ENCODE data around the gene MX2. TPM values are rescaled to one million over a fixed set of nuclear protein-coding genes. Genes with fewer than 3 reads are reported as not detected.
"Not testable (repeated sequence)": the region's sequence is repeated elsewhere in the genome, so short reads cannot be mapped to it uniquely, and the experiment has no call there.

MX2 gene
- total RNA-seq, 1 donor from 2014 or later, result 4.8 TPM

DNA sequence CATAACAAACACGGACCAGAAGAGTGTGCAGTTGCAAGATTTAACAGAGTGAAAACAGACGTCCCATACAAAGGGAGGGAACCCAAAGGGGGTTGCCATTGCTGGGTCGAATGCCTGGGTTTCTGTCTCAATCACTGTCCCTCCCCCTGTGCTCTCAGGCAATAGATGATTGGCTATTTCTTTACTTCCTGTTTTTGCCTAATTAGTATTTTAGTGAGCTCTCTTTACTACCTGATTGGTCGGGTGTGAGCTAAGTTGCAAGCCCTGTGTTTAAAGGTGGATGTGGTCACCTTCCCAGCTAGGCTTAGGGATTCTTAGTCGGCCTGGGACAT is 61.4 kb downstream of the MX2 start:
- DNase-seq (ENCODE audit: missing footprints); ATAC-seq; intact Hi-C loops (cut with DNase I): not testable (repeated sequence)

DNA sequence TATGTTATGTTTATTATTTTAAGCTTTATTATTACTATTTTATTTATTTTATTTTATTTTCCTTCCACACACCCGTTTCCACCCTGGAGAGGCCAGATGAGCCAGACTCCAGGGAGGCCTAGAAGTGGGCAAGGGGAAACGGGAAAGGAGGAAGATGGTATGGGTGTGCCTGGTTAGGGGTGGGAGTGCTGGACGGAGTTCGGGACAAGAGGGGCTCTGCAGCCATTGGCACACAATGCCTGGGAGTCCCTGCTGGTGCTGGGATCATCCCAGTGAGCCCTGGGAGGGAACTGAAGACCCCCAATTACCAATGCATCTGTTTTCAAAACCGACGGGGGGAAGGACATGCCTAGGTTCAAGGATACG is 63.7 kb downstream of the MX2 start:
- ATAC-seq, result no peak
- no peak for DNase-seq (ENCODE audit: missing footprints)
- intact Hi-C loops (cut with DNase I), result loop anchor here (5.0 kb wide), 1 partner anchor 58 kb away; no protein-coding TSS in a partner anchor

DNA sequence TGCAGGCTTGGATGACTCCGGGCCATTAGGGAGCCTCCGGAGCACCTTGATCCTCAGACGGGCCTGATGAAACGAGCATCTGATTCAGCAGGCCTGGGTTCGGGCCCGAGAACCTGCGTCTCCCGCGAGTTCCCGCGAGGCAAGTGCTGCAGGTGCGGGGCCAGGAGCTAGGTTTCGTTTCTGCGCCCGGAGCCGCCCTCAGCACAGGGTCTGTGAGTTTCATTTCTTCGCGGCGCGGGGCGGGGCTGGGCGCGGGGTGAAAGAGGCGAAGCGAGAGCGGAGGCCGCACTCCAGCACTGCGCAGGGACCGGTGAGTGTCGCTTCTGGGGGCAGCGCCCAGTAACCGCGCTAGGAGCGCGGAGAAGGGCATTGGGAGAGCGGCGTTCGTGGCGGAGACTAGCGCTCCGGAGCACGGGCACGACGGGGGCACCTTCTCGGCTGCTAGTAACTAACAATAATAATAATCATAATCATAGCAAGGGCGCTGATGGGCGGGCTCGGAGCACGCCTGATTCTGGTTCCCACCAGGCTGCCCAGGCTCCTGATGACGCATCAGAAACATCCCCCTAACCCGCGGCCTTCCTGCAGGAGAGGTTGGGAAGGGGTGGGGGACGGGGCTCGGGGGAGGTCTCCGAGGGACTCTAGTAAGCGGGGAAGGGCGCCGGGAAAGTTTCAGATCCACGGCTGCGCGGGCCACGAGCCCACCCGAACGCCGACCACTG is 64.3 kb downstream of the MX2 start, which contains the start of gene MX1:
Gene MX1 (plus strand): TSS at position 286 of the 722 bp plus-strand sequence. CDS start 5,832 bp downstream, outside the sequence.
- intact Hi-C loops (cut with DNase I), result loop anchor here (5.0 kb wide), 1 partner anchor 59 kb away; no protein-coding TSS in a partner anchor
- ATAC-seq (peak; percentile 93), DNase-seq (ENCODE audit: missing footprints) (peak; percentile 95)

DNA sequence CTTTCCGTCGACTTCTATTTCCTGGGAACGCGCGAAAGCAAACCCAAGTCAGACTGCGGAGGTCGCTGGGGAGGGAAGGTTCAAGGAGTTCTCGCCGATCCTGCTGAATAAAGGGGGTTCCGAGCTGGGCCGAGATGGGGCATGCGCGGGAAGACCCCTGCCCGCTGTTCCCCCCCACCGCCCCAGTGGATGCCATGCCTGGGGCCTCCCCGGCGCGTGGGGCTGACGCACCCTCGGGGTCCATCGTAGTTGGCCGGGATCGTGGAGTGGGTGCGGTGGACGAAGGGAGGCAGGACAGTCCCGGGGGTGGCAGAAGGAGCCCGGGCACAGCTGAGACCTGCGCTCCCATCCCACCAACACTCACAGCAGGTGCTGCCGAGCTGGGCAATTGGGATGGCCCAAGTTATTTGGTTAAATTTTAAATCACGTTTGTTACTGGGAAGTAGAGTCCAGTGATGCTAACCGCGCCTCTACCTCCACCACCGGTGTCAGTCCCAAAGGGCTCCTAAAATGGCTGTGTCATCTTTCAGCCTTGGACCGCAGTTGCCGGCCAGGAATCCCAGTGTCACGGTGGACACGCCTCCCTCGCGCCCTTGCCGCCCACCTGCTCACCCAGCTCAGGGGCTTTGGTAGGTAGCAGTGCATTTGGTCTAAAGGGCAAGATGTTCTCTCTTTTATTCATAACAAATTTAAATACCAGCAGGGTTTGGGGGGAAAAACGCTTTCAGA is 65.0 kb downstream of the MX2 start:
- intact Hi-C loops (cut with DNase I), result loop anchor here (5.0 kb wide), 1 partner anchor 60 kb away; no protein-coding TSS in a partner anchor
- peak; percentile 19 for ATAC-seq
- DNase-seq (ENCODE audit: missing footprints), result no peak

DNA sequence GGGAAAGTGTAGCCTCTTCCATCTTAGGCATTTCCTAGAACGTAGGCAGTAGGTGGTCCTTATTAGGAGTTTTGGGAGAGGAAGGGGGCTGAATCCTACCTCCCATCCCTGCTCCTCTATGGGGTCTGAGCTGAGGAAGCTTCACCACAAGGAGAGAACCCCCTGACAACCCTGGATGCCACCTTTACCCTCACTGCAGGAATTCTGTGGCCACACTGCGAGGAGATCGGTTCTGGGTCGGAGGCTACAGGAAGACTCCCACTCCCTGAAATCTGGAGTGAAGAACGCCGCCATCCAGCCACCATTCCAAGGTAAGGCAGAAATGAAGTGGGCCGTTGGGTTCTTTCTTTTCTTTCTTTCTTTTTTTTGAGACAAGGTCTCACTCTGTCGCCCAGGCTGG is 65.7 kb downstream of the MX2 start:
- no peak for DNase-seq (ENCODE audit: missing footprints)
- intact Hi-C loops (cut with DNase I), result loop anchor here (5.0 kb wide), 1 partner anchor 60 kb away; no protein-coding TSS in a partner anchor

DNA sequence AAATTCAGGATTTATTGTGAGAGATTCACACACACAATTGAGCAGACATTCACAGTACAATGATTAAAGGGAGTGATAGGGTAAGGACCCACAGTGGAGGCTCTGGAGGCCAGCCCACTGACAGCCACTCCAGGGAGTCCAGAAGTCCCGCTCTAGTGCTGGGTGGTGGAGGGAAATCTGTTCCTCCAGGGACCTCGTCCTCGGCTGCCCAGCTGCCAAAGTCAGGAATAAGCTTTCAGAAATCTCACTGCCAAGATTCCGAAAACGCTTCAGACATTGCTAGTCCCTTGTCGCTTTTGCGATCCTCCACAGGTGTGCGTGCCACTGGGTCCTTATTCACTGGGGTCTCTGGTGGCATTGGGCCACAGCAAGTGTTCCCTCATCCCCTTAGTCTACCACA is 66.5 kb downstream of the MX2 start:
- ATAC-seq (no peak), DNase-seq (ENCODE audit: missing footprints) (no peak)
- intact Hi-C loops (cut with DNase I), result loop anchor here (5.0 kb wide), 1 partner anchor 61 kb away; no protein-coding TSS in a partner anchor

More for the DNA sequence above, 65.7 kb downstream of the MX2 start:
- ATAC-seq, result no peak

DNA sequence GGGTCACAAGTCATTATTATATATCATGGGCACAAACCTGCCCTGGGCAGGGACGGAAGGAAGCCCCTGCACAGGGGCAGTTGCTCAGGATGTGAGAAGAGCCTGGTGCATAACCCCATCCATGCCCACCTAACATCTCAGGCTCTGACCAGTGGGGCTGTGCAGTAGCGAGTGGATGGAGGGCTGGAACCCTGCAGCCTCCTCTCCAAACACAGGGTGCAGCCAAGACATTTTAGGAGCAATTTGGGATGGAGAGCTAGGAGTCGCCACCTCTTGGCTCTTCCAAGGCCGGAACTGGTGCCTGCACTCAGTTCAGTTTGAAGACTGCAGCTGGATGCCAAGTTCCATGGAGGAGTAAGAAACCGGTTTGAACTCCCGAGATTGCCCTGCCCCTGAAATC is 67.0 kb downstream of the MX2 start:
- no peak for ATAC-seq
- intact Hi-C loops (cut with DNase I), result loop anchor here (5.0 kb wide), 1 partner anchor 62 kb away; no protein-coding TSS in a partner anchor
- DNase-seq (ENCODE audit: missing footprints), result no peak

DNA sequence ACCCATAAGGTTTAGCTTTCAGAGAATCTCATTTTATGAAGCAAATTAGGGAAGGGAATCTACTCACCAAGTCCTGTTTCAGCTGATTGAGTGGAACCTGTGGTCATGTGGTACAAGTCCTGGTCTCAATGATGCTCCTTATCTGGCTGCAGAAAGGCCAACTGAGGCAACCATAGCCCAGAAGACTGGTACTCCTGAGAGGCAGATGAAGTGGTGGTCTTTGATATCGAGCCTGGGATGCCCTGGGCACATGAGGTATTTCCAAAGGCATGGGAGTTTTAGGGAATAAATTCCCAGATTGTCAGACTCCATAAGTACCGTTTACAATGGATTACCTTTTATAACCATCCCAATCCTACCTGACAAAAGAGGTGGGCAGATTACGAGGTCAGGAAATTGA is 67.5 kb downstream of the MX2 start:
- ATAC-seq (no peak), DNase-seq (ENCODE audit: missing footprints) (no peak)
- intact Hi-C loops (cut with DNase I), result loop anchor here (5.0 kb wide), 1 partner anchor 62 kb away; no protein-coding TSS in a partner anchor

DNA sequence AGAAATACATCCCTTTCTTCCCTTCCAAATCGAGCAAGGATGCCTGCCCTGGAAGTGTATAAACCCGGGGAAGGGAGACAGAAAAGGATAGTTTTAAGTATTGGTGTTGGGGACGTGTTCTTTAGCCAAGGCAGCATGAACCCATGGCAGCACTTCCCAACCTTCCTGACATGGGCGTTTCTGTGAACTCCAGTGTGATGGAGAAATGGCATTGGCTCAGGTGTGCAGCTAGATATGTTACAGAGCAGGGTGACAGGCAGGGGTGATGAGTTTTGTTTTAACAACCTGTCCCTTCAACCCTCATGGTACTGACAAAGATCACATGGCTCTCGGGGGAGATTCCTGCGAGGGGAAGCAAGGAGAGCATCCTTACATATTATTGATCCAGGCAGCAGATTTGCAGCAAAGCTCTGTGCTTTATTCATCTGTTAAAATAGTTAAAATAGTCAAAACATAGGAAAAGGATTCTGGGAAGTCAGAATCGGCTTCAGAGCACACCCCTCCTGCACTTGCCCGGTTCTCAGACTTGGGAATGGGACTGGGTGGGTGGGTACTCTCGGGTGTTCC is 68.2 kb downstream of the MX2 start:
- DNase-seq (ENCODE audit: missing footprints) (no peak), ATAC-seq (no peak)
- intact Hi-C loops (cut with DNase I), result loop anchor here (5.0 kb wide), 1 partner anchor 63 kb away; no protein-coding TSS in a partner anchor

DNA sequence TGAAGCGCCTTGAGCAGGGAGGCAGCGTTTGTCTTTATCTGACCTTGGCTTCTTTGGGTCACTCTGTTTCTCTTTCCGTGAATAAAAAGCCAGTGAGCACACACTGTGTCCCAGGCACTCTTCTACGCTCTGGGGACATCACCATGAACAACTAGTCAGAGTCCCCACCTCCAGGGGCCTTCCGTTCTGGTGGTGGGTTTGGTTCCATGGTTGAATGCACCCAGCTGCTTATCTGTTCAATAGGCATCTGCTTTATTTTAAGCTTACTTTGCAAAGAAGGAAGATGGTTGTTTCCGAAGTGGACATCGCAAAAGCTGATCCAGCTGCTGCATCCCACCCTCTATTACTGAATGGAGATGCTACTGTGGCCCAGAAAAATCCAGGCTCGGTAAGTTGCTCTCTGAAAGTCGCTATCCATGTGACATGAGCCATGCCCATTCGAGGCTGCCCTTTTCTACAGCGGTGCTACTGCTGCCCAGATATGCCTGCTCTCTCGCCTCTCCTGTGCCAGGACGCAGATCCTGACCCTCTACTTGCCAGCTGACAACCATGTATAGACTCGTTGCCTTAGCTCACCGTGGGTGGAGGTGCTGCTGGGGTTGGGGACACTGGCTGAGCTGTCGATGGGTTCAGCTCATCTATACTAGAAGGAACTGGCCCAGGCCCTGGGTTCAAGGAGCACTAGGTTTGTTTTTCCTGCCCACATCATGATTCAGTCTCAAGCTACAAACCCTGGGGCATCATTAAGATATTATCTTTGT is 70.1 kb downstream of the MX2 start:
- intact Hi-C loops (cut with DNase I), result no loop called here
- no peak for DNase-seq (ENCODE audit: missing footprints)
- no peak for ATAC-seq

DNA sequence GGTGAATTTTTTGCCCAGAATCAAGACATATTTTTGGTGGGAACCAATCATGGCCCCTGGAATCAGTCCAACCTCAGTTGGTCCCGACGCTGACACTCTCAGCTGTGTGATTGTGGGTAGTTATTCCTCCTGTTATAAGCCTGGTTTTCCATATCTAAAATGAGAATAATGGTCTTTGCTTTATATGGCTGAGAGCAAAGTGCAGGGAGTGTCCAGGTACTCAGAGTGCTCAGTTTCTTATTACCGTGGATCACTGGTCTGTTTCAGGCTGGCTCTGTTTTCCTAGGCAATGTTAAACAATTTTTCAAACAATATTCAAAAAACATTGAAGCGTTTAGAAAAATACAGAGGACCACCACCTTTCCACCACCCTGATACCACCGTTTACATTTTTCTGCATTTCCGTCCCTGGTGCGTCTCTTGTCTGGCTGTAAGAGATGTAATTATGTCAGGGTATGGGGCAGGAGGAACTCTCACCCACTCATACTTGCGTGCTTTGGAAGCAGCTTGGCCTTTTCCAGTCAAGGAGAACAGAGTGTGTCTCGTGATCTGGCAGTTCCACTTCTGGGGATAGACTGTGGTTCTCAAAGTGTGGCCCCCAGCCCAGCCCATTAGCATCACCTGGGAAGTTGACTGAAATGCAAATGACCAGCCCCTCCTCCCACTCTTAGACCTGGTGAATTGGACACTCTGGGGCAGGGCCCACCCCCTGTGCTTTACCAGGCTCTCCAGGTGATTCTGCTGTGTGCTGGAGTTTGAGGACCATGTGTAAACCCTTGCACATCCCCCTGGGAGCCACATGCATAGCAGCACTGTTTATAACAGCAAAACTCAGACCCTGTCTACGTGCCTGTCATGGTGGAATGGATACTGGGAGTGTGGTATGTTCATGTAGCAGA is 71.0 kb downstream of the MX2 start:
- DNase-seq (ENCODE audit: missing footprints), result no peak
- intact Hi-C loops (cut with DNase I), result no loop called here
- no peak for ATAC-seq

DNA sequence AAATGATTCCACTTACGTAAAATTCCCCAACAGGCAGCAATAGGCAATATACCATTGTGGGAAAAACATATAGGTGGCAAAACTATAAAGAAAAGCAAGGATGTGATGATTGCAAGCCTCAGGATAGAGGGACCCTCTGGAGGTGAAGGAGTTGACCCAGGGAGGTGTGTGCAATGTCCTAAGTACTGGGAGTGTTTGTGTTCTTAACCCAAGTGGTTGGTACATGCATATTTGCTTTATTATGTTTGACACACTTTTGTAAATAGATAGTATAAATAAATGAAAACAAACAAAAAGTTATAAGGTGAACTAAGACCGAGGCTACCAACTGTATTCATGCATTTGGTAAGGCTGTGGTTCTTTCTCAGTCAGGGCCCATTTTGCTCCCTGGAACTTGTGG is 71.7 kb downstream of the MX2 start:
- no peak for DNase-seq (ENCODE audit: missing footprints)
- no peak for ATAC-seq
- intact Hi-C loops (cut with DNase I), result no loop called here

DNA sequence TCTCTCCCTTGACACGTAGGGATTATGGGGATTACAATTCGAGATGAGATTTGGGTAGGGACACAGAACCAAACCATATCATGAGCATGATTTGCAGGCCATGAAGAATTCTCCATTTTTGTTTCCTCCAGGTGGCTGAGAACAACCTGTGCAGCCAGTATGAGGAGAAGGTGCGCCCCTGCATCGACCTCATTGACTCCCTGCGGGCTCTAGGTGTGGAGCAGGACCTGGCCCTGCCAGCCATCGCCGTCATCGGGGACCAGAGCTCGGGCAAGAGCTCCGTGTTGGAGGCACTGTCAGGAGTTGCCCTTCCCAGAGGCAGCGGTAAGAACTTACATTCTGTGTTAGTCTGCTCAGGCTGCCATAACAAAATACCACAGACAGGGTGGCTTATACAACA is 73.9 kb downstream of the MX2 start:
- DNase-seq (ENCODE audit: missing footprints) (no peak), ATAC-seq (no peak)
- intact Hi-C loops (cut with DNase I), result no loop called here

DNA sequence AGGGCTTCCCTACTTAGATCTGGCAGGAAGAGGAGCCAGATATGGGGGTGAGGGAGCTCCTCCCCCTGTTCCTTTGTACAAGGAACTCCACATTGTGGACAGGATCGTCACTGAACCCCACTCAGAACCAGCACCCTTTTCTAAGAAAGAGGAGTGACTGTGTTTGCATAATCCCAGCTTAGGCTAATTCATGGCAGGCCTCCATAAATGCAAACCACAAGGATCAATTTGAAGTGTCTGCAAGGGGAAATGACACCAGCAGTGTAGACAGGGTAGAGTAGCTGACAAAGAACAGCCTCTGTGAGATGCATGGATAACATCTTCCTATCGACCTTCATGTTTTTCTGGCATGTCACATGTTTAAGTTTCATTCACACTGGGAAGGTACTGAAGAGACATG is 75.9 kb downstream of the MX2 start:
- intact Hi-C loops (cut with DNase I), result no loop called here

DNA sequence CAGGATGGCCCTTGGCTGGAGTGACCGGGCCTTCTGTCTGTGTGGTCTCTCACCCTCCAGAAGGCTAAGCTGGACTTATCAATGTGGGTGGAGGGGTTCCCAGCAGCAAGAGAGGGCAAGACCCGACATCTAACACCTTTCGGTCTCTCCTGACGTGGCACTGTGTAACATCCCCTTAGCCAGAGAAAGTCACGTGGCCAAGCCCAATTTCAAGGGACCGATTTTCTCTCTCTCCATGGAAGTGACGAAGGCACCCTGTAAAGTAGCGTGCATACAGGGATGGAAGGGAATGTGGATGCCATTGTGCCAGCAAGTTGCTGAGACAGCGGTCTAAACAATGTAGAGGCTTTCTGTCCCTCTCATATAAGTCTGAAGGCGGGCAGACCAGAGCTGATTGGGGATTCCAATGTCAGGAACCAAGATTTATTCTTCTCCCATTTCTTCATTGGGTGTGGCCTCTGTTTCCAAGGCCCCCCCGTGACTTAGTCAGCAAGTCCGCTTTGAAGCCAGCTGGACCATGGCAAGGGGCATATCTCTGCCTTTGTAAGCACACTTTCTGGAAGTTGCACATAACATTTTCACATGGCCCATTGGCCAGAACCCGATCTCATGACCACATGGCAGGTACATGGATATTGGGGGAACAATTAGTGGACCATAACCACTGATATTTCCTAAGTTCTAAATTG is 76.7 kb downstream of the MX2 start:
- ATAC-seq, result no peak
- intact Hi-C loops (cut with DNase I), result no loop called here
- no peak for DNase-seq (ENCODE audit: missing footprints)

More for the DNA sequence above, 75.9 kb downstream of the MX2 start:
- DNase-seq (ENCODE audit: missing footprints), result no peak
- no peak for ATAC-seq

DNA sequence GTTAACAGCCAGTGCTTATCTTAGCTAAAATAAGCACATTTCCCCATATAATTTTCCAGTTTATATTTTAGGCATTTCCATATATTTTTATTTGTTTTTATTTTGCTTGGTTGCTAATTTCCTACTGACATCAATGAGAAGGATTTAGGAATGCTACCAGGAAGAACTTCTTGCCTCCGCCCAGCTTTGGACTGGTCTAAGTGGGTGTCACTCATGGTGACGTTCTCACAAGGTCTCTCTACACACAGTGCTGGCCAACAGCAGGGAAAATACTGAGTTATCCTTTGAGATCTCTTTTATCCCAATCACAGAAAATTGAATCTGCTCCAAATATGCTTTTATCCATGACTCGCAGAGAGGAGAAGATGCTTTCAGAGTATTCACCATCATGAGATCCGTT is 77.4 kb downstream of the MX2 start:
- DNase-seq (ENCODE audit: missing footprints) (no peak), ATAC-seq (no peak)
- intact Hi-C loops (cut with DNase I), result no loop called here

DNA sequence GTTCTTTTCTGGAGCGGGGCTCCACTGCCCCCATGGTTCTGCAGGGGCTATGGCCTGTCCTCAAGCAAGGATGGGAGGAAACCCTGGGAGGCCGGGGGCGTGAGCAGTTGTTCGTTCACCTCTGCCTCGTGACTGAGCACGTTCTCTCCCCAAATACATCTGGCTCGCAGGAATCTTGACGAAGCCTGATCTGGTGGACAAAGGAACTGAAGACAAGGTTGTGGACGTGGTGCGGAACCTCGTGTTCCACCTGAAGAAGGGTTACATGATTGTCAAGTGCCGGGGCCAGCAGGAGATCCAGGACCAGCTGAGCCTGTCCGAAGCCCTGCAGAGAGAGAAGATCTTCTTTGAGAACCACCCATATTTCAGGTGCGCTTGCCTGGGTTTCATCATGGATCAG is 79.7 kb downstream of the MX2 start:
- intact Hi-C loops (cut with DNase I), result no loop called here
- ATAC-seq (no peak), DNase-seq (ENCODE audit: missing footprints) (no peak)
